Aorta (tissue), 5 donors: ENCODE measurements around the gene COLEC11. TPM values are rescaled to one million over a fixed set of nuclear protein-coding genes. Genes with fewer than 3 reads are reported as not detected.
"Not testable (repeated sequence)": the region's sequence is repeated elsewhere in the genome, so short reads cannot be mapped to it uniquely, and the experiment has no call there.

Experiments used
- ATAC-seq: fragments of 200-7000 bp; cut with Tn5 transposase; one replicate; pipeline ENCODE4 v1.9.1; 2022; ENCODE audit warnings: moderate library complexity; ENCODE audit not compliant: low FRiP score
- DNase-seq, 2 donors: peaks; one replicate each; pipeline ENCODE4 v3.0.0-alpha.2; 2020
- H3K27ac ChIP-seq, 2 donors: one replicate each; pipeline ENCODE4 v1.5.1; 2013; ENCODE audit warnings: low read length in 2 of 2, mild to moderate bottlenecking in 2 of 2, moderate library complexity in 2 of 2, control low read depth in 1 of 2, inconsistent platforms in 1 of 2, low read depth in 1 of 2
- H3K27me3 ChIP-seq, 2 donors: one replicate each; pipeline ENCODE4 v1.6.1; 2013; ENCODE audit warnings: control low read depth in 1 of 2, low read length in 1 of 2, mild to moderate bottlenecking in 1 of 2, moderate library complexity in 1 of 2; ENCODE audit not compliant: insufficient read depth in 2 of 2, control insufficient read depth in 1 of 2
- H3K36me3 ChIP-seq, 2 donors: one replicate each; pipeline ENCODE4 v1.6.1; 2013; ENCODE audit warnings: control low read depth in 1 of 2, low read length in 1 of 2, mild to moderate bottlenecking in 1 of 2; ENCODE audit not compliant: insufficient read depth in 2 of 2, control insufficient read depth in 1 of 2
- H3K4me1 ChIP-seq, 2 donors: one replicate each; pipeline ENCODE4 v1.6.1; 2013; ENCODE audit warnings: low read length in 2 of 2, control low read depth in 1 of 2, mild to moderate bottlenecking in 1 of 2, moderate library complexity in 1 of 2; ENCODE audit not compliant: insufficient read depth in 2 of 2, control insufficient read depth in 1 of 2
- H3K4me3 ChIP-seq, 2 donors: one replicate each; pipeline ENCODE4 v1.5.1; 2013; ENCODE audit warnings: low read length in 2 of 2, control low read depth in 1 of 2, mild to moderate bottlenecking in 1 of 2
- H3K9me3 ChIP-seq: one replicate; pipeline ENCODE4 v1.6.1; 2013; ENCODE audit warnings: mild to moderate bottlenecking, low read length; ENCODE audit not compliant: control insufficient read depth
- WGBS, 2 donors: extraction: QIAGEN DNeasy Blood & Tissue Kit; methylation state at CpG; one replicate each; pipeline ENCODE4 v1.1.7; 2013; 5-methylcytosine and 5-hydroxymethylcytosine counted together
- intact Hi-C, 2 donors: fragments of 100-400 bp; cut with DNase I; formaldehyde crosslinking; loops; one replicate each; pipeline versions ENCODE4 v1.14.2 to v1.15.0; 2022
- polyA plus RNA-seq, 2 donors: library from polyadenylated mRNA; stranded (reverse); fragments of 200-250 nt; gene quantifications; one replicate each; pipeline ENCODE4 v1.2.3, GENCODE V29; 2013
- total RNA-seq, 2 donors: library from RNA; stranded (reverse); fragmentation: NEBNext Ultra II Directional; extraction: Animal tissue kit (Norgen Biotek cat#: 25700); gene quantifications; one replicate each; pipeline ENCODE4 v1.2.1, GENCODE V29; 2021
- donor health status: healthy with polysubstance abuse.
- donor health status: Bipolar disorder and iron deficiency.
- donor health status: DM: no; HTN: no; CAD: no.
- donor health status: DM: no; HTN: no; CAD: no.
- donor health status: DM: yes; HTN: yes; CAD: no.

Gene COLEC11
- total and polyA plus RNA-seq, 4 donors = 1.4 to 33.2 (median 16.5) TPM

DNA sequence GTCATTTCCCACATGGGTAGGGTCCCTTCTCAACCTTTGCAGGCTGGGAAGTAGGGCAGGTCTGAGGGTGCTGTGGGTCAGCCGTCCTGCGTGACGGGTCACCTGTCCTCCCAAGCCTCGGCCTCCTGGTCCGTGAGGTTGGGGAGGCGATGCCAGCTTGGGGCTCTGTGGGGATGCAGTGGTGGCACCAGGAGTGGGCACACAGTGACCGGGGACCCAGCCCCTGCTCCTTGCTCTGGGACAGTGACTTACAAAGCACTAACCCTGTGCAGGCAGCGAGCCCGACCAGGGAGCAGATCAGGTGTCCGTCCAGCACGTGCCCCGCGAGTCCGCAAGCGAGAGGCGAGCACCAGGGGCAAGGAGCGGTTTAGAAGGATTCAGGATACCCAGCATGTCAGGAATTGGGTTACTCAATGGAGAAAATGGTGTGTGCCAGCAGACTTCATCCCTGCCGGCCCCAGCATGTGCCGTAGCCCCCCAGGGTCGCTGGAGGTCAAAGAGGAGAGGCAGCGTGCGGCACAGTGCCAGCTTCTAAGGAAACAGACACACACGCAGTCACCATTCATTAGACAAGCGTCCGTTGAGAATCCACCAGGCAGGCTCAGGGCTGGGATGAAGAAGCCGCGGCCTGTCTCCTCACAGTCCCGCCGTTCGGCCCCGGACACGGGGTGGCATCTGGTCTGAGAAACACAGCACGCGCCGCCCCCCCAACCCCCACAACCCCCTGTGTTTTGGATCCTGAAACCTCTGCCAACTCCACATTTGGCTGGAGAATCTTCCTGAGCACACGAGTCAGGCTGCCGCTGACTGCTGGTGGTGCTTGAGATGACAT is 11.7 kb downstream of the COLEC11 start:
- no peak overlapping the region for H3K4me3 ChIP-seq
- no peaks in the 10 kb centered on the region for H3K36me3 ChIP-seq
- no peaks in the 10 kb centered on the region for H3K9me3 ChIP-seq
- H3K27ac ChIP-seq = no peak overlapping the region
- intact Hi-C loops = no loop called here
- DNase-seq = peak in 1 of 2 donors; percentile 74
- ATAC-seq = no peak
- 86 to 92% methylated on average over 37 of the region's 37 CpGs for WGBS, 2 donors
- no peaks in the 10 kb centered on the region for H3K4me1 ChIP-seq
- no peaks in the 10 kb centered on the region for H3K27me3 ChIP-seq

DNA sequence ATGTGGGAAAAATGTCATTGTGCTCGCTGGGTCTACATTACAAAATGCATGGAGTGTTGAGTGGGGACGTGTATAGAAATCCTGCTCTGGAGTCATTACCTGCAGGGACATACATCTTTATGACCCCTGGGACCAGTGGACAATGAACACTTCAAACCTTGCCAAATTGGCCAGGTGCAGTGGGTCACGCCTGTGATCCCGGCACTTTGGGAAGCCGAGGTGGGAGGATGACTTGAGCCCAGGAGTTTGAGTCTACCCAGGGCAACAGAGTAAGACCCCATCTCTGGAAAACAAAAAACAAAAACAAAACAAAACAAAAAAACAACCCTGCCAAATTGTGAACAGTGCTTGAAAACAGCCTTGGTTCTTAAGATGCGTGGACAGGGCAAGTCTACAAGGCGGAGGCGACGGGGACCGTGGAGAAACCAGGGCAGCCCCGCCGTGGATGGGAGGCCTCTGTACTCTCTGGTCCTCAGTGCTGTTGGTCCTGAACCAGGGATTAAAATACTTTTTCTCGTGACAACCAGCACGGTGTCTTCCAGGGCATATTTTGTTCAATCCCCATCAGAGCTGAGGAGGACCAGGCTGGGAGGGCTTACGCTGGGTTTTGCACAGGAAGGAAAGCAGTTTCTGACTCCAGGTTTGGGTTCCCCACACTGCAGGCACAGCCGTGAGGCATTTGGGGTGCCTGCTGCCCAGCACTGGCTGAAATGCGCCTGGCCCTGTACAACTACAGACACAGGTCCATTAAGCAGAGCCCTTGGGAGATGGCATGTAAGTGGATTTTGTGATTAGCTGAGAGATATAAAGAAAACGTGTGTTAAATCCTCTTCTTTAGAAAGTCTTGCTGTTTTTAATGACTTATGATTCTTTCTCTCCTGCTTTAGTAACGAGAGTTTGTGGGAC is 13.7 kb downstream of the COLEC11 start:
- ATAC-seq = no peak
- DNase-seq = peak in 1 of 2 donors; percentile 44
- intact Hi-C loops = no loop called here
- Histone ChIP-seq H3K27me3 (no peaks in the 10 kb centered on the region), H3K36me3 (no peaks in the 10 kb centered on the region), H3K27ac (no peak overlapping the region), H3K9me3 (peaks cover 1% of the 10 kb centered on the region), H3K4me1 (no peaks in the 10 kb centered on the region), H3K4me3 (no peak overlapping the region)
- 75 to 86% methylated on average over 19 of the region's 19 CpGs for WGBS, 2 donors

DNA sequence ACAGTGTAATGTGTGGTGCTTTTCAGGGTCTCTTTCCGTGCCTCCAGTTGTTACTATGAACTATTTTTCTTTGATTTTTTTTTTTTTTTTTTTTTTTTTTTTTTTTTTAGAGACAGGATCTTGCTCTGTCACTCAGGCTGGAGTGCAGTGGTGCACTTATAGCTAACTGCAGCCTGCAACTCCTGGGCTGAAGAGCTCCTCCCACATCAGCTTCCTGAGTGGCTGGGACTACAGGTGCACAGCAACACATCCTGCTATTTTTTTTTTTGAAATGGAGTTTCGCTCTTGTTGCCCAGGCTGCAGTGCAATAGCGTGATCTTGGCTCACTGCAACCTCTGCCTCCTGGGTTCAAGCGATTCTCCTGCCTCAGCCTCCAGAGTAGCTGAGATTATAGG is 14.4 kb downstream of the COLEC11 start:
- not testable (repeated sequence) for H3K4me3 ChIP-seq

DNA sequence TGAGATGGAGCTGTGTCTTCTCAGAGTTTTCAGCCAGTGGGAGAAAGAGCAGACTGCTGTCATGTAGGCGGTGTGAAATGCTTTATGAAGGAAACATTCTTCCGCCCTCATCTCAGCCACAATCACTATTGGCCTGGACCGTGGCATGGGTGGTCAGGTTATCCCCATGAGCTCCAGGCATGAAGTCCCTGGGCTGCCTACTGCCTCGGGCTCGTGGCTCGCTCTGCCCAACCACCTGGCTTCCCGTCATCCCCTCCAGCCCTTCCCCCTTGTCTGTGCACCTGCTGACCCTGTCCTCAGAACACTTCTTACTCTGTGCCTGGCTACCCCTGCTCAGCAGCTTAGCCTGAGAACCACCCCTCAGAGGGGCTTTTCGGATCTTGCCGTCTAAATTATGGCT is 15.5 kb downstream of the COLEC11 start:
- no peak overlapping the region for H3K27ac ChIP-seq
- peaks cover 1% of the 10 kb centered on the region for H3K9me3 ChIP-seq
- no peaks in the 10 kb centered on the region for H3K36me3 ChIP-seq
- 81 to 90% methylated on average over 9 of the region's 9 CpGs for WGBS, 2 donors
- DNase-seq (peak in 1 of 2 donors; percentile 42), ATAC-seq (no peak)
- intact Hi-C loops = no loop called here
- no peaks in the 10 kb centered on the region for H3K4me1 ChIP-seq
- no peak overlapping the region for H3K4me3 ChIP-seq
- H3K27me3 ChIP-seq = no peaks in the 10 kb centered on the region

More for the DNA sequence above, 14.4 kb downstream of the COLEC11 start:
- 80 to 82% methylated on average over 4 of the region's 4 CpGs for WGBS, 2 donors
- H3K36me3 ChIP-seq, H3K9me3 ChIP-seq, intact Hi-C loops, DNase-seq, H3K27ac ChIP-seq, H3K27me3 ChIP-seq, ATAC-seq, H3K4me1 ChIP-seq: not testable (repeated sequence)

DNA sequence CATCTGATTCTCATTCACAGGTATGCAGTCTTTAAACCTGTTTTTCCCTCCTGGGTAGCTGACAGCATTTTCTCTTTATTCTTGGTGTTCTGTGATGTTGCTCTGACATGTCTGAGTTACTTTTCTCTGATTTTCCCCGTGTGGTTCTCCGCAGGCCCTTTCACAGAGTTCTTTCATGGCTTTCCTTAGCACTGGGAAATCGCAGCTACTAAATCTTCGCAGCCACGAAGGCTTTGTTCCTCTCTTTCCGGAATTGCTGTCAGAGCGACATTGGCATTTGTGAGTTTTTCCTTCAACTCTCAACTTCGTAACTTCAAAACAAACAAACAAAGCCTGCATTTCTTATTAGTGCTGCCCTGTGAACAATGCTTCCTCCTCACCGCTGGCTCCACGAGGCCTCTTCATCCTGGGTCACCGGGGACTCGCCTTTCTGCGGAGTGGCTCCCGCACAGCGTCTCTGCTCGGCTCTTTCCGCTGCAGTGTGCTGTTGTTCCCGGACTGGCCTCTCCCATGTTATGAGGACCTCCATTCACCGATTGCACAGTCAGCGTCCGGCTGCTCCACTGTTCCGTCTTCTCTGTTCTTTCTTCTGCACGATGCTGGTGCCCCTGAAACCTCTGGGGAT is 16.1 kb downstream of the COLEC11 start:
- H3K4me3 ChIP-seq = no peak overlapping the region
- WGBS, 2 donors = 66 to 70% methylated on average over 23 of the region's 23 CpGs
- no peak overlapping the region for H3K27ac ChIP-seq
- H3K9me3 ChIP-seq = peaks cover 1% of the 10 kb centered on the region
- no peaks in the 10 kb centered on the region for H3K4me1 ChIP-seq
- H3K27me3 ChIP-seq = no peaks in the 10 kb centered on the region
- DNase-seq (peak in 1 of 2 donors; percentile 63), ATAC-seq (no peak)
- H3K36me3 ChIP-seq = no peaks in the 10 kb centered on the region
- intact Hi-C loops = no loop called here

DNA sequence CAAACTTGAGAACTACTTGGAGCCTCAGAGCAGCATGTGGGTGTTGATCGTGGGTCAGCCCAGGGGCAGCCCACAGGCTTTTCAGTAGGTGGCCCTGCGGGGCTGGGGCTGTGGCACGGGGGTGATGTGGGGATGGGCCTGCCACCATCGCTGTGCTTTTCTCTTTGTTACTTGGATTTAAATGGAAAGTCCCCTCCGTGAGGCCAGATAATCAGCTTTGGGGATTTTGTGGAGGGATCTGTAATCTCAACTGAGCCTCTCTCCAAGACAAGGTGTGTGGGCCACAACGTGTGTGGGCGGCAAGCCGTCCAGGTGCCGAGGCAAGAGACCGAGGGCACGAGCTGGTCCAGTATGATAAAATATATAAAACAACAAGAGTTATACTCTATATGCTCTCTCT is 16.7 kb downstream of the COLEC11 start:
- H3K4me1 ChIP-seq = no peaks in the 10 kb centered on the region
- H3K4me3 ChIP-seq = no peak overlapping the region
- ATAC-seq (no peak), DNase-seq (peak in 1 of 2 donors; percentile 59)
- peaks cover 1% of the 10 kb centered on the region for H3K9me3 ChIP-seq
- WGBS, 2 donors = 80 to 90% methylated on average over 11 of the region's 11 CpGs
- intact Hi-C loops = no loop called here
- H3K27me3 ChIP-seq = no peaks in the 10 kb centered on the region
- no peak overlapping the region for H3K27ac ChIP-seq
- H3K36me3 ChIP-seq = no peaks in the 10 kb centered on the region

DNA sequence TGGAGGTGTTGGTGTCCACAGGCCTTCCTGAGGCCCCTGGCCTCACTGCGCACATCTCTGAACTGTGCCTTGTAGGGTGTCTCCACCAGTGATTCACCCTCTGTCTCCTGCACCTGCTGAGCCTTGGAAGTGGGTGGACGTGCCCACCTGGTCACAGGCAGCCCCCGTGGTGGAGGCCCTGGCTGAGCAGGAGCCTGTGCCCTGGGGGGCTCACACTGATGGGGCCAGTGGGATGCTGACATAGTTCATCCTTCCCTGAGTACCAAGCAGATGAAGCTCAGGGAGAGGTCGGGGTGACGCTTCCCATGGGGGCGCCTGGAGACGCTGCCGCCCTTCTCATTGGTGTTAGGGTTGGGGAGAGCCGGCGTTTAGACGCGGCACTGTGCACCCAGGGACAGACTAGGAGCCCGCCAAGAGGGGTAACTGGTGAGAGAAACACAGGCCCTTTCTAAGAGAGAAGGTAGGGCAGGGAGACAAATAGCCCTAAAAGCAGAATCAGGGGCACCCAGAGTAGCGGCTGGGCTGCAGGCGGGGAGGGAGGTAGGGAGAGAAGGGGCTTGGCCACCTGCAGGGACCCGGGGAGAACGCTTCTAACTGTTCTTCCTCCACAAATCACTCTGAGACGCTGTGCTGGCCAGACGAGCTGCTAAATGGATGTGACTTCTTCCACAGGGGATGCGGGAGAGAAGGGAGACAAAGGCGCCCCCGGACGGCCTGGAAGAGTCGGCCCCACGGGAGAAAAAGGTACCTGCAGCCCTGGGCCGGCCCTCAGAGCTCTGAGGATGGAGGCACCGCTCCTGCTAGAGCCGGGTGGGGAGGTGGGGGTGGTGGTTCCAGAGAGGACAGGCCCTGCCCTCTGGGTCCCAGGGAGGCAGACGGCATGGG is 18.0 kb downstream of the COLEC11 start:
- no peaks in the 10 kb centered on the region for H3K36me3 ChIP-seq
- ATAC-seq = no peak
- DNase-seq = peak in 1 of 2 donors; percentile 68
- intact Hi-C loops = no loop called here
- H3K27ac ChIP-seq = no peak overlapping the region
- no peaks in the 10 kb centered on the region for H3K27me3 ChIP-seq
- no peak overlapping the region for H3K4me3 ChIP-seq
- peaks cover 1% of the 10 kb centered on the region for H3K9me3 ChIP-seq
- WGBS, 2 donors = 83 to 85% methylated on average over 28 to 29 of the region's 29 CpGs
- no peaks in the 10 kb centered on the region for H3K4me1 ChIP-seq

DNA sequence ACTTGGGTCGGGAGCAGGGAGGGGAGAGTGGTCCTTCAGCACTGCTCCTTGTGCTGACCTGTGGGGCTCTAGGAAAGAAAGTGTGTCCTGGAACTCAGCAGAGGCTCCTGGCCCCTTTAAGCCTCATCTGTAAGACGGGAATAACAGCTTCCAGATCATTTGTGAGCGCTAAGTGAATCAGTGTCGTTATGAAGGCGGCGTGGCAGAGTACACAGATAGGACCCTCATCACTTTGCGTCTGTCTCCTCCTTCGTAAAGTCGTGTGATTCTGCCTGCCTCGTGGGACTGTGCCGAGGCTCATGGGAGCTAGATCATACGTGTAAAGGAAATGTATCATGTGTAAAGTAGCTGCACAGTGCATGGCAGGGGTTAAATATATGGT is 18.6 kb downstream of the COLEC11 start:
- no peak overlapping the region for H3K4me3 ChIP-seq
- WGBS, 2 donors = 93 to 95% methylated on average over 12 of the region's 12 CpGs
- DNase-seq = no peak
- no peaks in the 10 kb centered on the region for H3K36me3 ChIP-seq
- H3K9me3 ChIP-seq = peaks cover 1% of the 10 kb centered on the region
- no peak for ATAC-seq
- intact Hi-C loops = no loop called here
- no peaks in the 10 kb centered on the region for H3K4me1 ChIP-seq
- no peak overlapping the region for H3K27ac ChIP-seq
- no peaks in the 10 kb centered on the region for H3K27me3 ChIP-seq
